Measurements from ENCODE around the gene TMEM131L. TPM values are rescaled to one million over a fixed set of nuclear protein-coding genes. Genes with fewer than 3 reads are reported as not detected.
A peak's percentile ranks its signal among the peaks of the same experiment; 100 is the strongest.

The TMEM131L gene
- total RNA-seq, 2 experiments from 2014 or later: 45.8 to 45.9 TPM

GRCh38 chr4:153576443-153576774 lies 110.2 kb downstream of the TMEM131L start:
- CTCF ChIA-PET: interaction anchor here (0.6 to 1.6 kb wide), 11 partner anchors 8 to 246 kb away, joined by 3 to 9 read pairs (median 4); no protein-coding TSS in a partner anchor
- peaks cover 27% of the 10 kb centered on the region for H3K36me3 Mint-ChIP-seq (ENCODE audit: low read depth)
- intact Hi-C loops (cut with DNase I, micrococcal nuclease): loop anchor here (1.0 to 10.0 kb wide), 3 partner anchors 112 to 434 kb away; partner anchors contain the start of genes MND1 (in 1 of the 2) and TMEM131L (in 1 of the 2)
- DNase-seq (no peak), ATAC-seq (no peak)
- POLR2A ChIA-PET: interaction anchor here (0.7 kb wide), 1 partner anchor 94 kb away, joined by 3 read pairs; no protein-coding TSS in a partner anchor
- H3K9me3 Mint-ChIP-seq (ENCODE audit: low read depth): no peaks in the 10 kb centered on the region
- H3K27ac Mint-ChIP-seq: peak overlapping the region; percentile 27
- no peak overlapping the region for H3K4me3 Mint-ChIP-seq
- peaks cover 63% of the 10 kb centered on the region for H3K4me1 Mint-ChIP-seq
- H3K27me3 Mint-ChIP-seq: no peaks in the 10 kb centered on the region

- H3K4me3 Mint-ChIP-seq: no peak overlapping the region
- POLR2A ChIA-PET: interaction anchor here (1.0 kb wide), 1 partner anchor 9 kb away, joined by 3 read pairs; no protein-coding TSS in a partner anchor
- H3K36me3 Mint-ChIP-seq (ENCODE audit: low read depth): peaks cover 21% of the 10 kb centered on the region
- no peaks in the 10 kb centered on the region for H3K27me3 Mint-ChIP-seq
- peaks cover 58% of the 10 kb centered on the region for H3K4me1 Mint-ChIP-seq
- no peak for DNase-seq
- H3K9me3 Mint-ChIP-seq (ENCODE audit: low read depth): no peaks in the 10 kb centered on the region
- no peak for ATAC-seq
- CTCF ChIA-PET: interaction anchor here (0.5 to 1.6 kb wide), 13 partner anchors 7 to 699 kb away, joined by 3 to 9 read pairs (median 4); no protein-coding TSS in a partner anchor
- intact Hi-C loops (cut with DNase I, micrococcal nuclease): loop anchor here (2.0 to 10.0 kb wide), 2 partner anchors 112 to 434 kb away; partner anchors contain the start of gene TMEM131L (in 1 of the 2)
- H3K27ac Mint-ChIP-seq: peak overlapping the region; percentile 38
Observed at GRCh38 chr4:153577053-153577452, 110.9 kb downstream of the TMEM131L start.

GRCh38 chr4:153579410-153579809 lies 113.2 kb downstream of the TMEM131L start:
- DNase-seq (no peak), ATAC-seq (no peak)
- H3K4me1 Mint-ChIP-seq: peaks cover 53% of the 10 kb centered on the region
- no peaks in the 10 kb centered on the region for H3K27me3 Mint-ChIP-seq
- CTCF ChIA-PET: interaction anchor here (0.6 to 1.0 kb wide), 3 partner anchors 12 to 146 kb away, joined by 3 to 6 read pairs (median 5); no protein-coding TSS in a partner anchor
- peaks cover 26% of the 10 kb centered on the region for H3K36me3 Mint-ChIP-seq (ENCODE audit: low read depth)
- no peak overlapping the region for H3K27ac Mint-ChIP-seq
- no peaks in the 10 kb centered on the region for H3K9me3 Mint-ChIP-seq (ENCODE audit: low read depth)
- intact Hi-C loops (cut with DNase I, micrococcal nuclease): loop anchor here in 1 of 2 experiments (10.0 kb wide), 1 partner anchor 115 kb away; the partner anchor contains the start of gene TMEM131L
- no peak overlapping the region for H3K4me3 Mint-ChIP-seq
- POLR2A ChIA-PET: no interaction called here

- CTCF ChIA-PET: no interaction called here
- intact Hi-C loops (cut with DNase I, micrococcal nuclease): loop anchor here in 1 of 2 experiments (10.0 kb wide), 1 partner anchor 115 kb away; the partner anchor contains the start of gene TMEM131L
- Mint-ChIP-seq H3K4me3 (no peak overlapping the region), H3K4me1 (peaks cover 52% of the 10 kb centered on the region), H3K9me3 (ENCODE audit: low read depth) (no peaks in the 10 kb centered on the region), H3K27ac (peak overlapping the region; percentile 20), H3K36me3 (ENCODE audit: low read depth) (peaks cover 28% of the 10 kb centered on the region), H3K27me3 (no peaks in the 10 kb centered on the region)
- DNase-seq (no peak), ATAC-seq (no peak)
- POLR2A ChIA-PET: no interaction called here
Observed at GRCh38 chr4:153579872-153580271, 113.7 kb downstream of the TMEM131L start.

GRCh38 chr4:153582954-153583702 lies 117.0 kb downstream of the TMEM131L start:
- intact Hi-C loops (cut with DNase I, micrococcal nuclease): no loop called here
- H3K9me3 Mint-ChIP-seq (ENCODE audit: low read depth): no peaks in the 10 kb centered on the region
- H3K27me3 Mint-ChIP-seq: no peaks in the 10 kb centered on the region
- CTCF ChIA-PET: interaction anchor here (0.6 to 2.5 kb wide), 6 partner anchors 9 to 242 kb away, joined by 3 to 7 read pairs (median 4); no protein-coding TSS in a partner anchor
- H3K4me1 Mint-ChIP-seq: peaks cover 28% of the 10 kb centered on the region
- peaks cover 26% of the 10 kb centered on the region for H3K36me3 Mint-ChIP-seq (ENCODE audit: low read depth)
- peak overlapping the region; percentile 47 for H3K27ac Mint-ChIP-seq
- DNase-seq (no peak), ATAC-seq (peak; percentile 33)
- H3K4me3 Mint-ChIP-seq: no peak overlapping the region
- POLR2A ChIA-PET: no interaction called here

GRCh38 chr4:153585026-153585425 lies 118.9 kb downstream of the TMEM131L start:
- Mint-ChIP-seq H3K27ac (peak overlapping the region; percentile 62), H3K4me3 (no peak overlapping the region), H3K9me3 (ENCODE audit: low read depth) (no peaks in the 10 kb centered on the region), H3K27me3 (no peaks in the 10 kb centered on the region), H3K36me3 (ENCODE audit: low read depth) (peaks cover 41% of the 10 kb centered on the region), H3K4me1 (peaks cover 26% of the 10 kb centered on the region)
- ChIA-PET CTCF (interaction anchor here (0.9 to 1.3 kb wide), 5 partner anchors 8 to 58 kb away, joined by 3 to 5 read pairs (median 4); no protein-coding TSS in a partner anchor), POLR2A (no interaction called here)
- intact Hi-C loops (cut with DNase I, micrococcal nuclease): no loop called here
- ATAC-seq (no peak), DNase-seq (no peak)

- Mint-ChIP-seq H3K9me3 (ENCODE audit: low read depth) (no peaks in the 10 kb centered on the region), H3K36me3 (ENCODE audit: low read depth) (peaks cover 44% of the 10 kb centered on the region), H3K27me3 (no peaks in the 10 kb centered on the region), H3K4me1 (peaks cover 5% of the 10 kb centered on the region), H3K4me3 (no peak overlapping the region), H3K27ac (peak overlapping the region; percentile 33)
- ChIA-PET POLR2A (no interaction called here), CTCF (interaction anchor here (1.2 kb wide), 1 partner anchor 54 kb away, joined by 4 read pairs; no protein-coding TSS in a partner anchor)
- intact Hi-C loops (cut with DNase I, micrococcal nuclease): no loop called here
- DNase-seq (no peak), ATAC-seq (no peak)
Observed at GRCh38 chr4:153589703-153590595, 123.8 kb downstream of the TMEM131L start.

GRCh38 chr4:153591441-153591840 lies 125.3 kb downstream of the TMEM131L start:
- Mint-ChIP-seq H3K4me1 (peaks cover 11% of the 10 kb centered on the region), H3K4me3 (no peak overlapping the region), H3K36me3 (ENCODE audit: low read depth) (peaks cover 52% of the 10 kb centered on the region), H3K9me3 (ENCODE audit: low read depth) (no peaks in the 10 kb centered on the region), H3K27me3 (no peaks in the 10 kb centered on the region), H3K27ac (no peak overlapping the region)
- DNase-seq: no peak
- ChIA-PET POLR2A (no interaction called here), CTCF (interaction anchor here (0.8 kb wide), 1 partner anchor 9 kb away, joined by 3 read pairs; no protein-coding TSS in a partner anchor)
- intact Hi-C loops (cut with DNase I, micrococcal nuclease): no loop called here
- ATAC-seq: no peak

GRCh38 chr4:153592064-153592463 lies 125.9 kb downstream of the TMEM131L start:
- no peak for DNase-seq
- POLR2A ChIA-PET: no interaction called here
- Mint-ChIP-seq H3K4me3 (no peak overlapping the region), H3K36me3 (ENCODE audit: low read depth) (peaks cover 55% of the 10 kb centered on the region), H3K27me3 (no peaks in the 10 kb centered on the region), H3K27ac (peak overlapping the region; percentile 48), H3K9me3 (ENCODE audit: low read depth) (no peaks in the 10 kb centered on the region), H3K4me1 (peaks cover 13% of the 10 kb centered on the region)
- intact Hi-C loops (cut with DNase I, micrococcal nuclease): no loop called here
- ATAC-seq: no peak
- CTCF ChIA-PET: interaction anchor here (0.8 to 1.0 kb wide), 2 partner anchors 9 to 60 kb away, joined by 3 read pairs; no protein-coding TSS in a partner anchor

- Mint-ChIP-seq H3K27me3 (no peaks in the 10 kb centered on the region), H3K9me3 (ENCODE audit: low read depth) (no peaks in the 10 kb centered on the region), H3K36me3 (ENCODE audit: low read depth) (peaks cover 52% of the 10 kb centered on the region), H3K4me3 (no peak overlapping the region), H3K27ac (peak overlapping the region; percentile 29), H3K4me1 (peaks cover 13% of the 10 kb centered on the region)
- DNase-seq: no peak
- no peak for ATAC-seq
- CTCF ChIA-PET: interaction anchor here (0.6 to 1.1 kb wide), 5 partner anchors 18 to 465 kb away, joined by 3 to 4 read pairs (median 3); no protein-coding TSS in a partner anchor
- intact Hi-C loops (cut with DNase I, micrococcal nuclease): no loop called here
- POLR2A ChIA-PET: interaction anchor here (0.7 kb wide), 1 partner anchor 47 kb away, joined by 4 read pairs; no protein-coding TSS in a partner anchor
Observed at GRCh38 chr4:153593161-153593560, 127.0 kb downstream of the TMEM131L start.

- Mint-ChIP-seq H3K27me3 (no peaks in the 10 kb centered on the region), H3K4me3 (no peak overlapping the region), H3K27ac (peak overlapping the region; percentile 25), H3K9me3 (ENCODE audit: low read depth) (no peaks in the 10 kb centered on the region), H3K36me3 (ENCODE audit: low read depth) (peaks cover 50% of the 10 kb centered on the region), H3K4me1 (peaks cover 13% of the 10 kb centered on the region)
- CTCF ChIA-PET: interaction anchor here (0.9 to 1.1 kb wide), 3 partner anchors 17 to 40 kb away, joined by 3 read pairs; no protein-coding TSS in a partner anchor
- intact Hi-C loops (cut with DNase I, micrococcal nuclease): no loop called here
- ATAC-seq (no peak), DNase-seq (no peak)
- POLR2A ChIA-PET: no interaction called here
Observed at GRCh38 chr4:153594210-153594609, 128.1 kb downstream of the TMEM131L start.
